OCI-LY3 (cell line): Measurements from ENCODE around the gene SLC2A4RG.

Source experiments
- H2AFZ ChIP-seq: fragments of 200-600, 300-600 bp; shearing (Covaris generic); 2 replicates; pipeline ENCODE4 v1.6.0; 2014; ENCODE audit warnings: antibody characterized with exemption, low read depth, low read length
- H3K27ac ChIP-seq: fragments of 200-600, 300-600 bp; sonication (generic); 2 replicates; pipeline ENCODE4 v1.5.1; 2014; ENCODE audit warnings: mild to moderate bottlenecking, low read length, moderate library complexity, mixed read lengths
- H3K27me3 ChIP-seq: fragments of 200-600, 300-600 bp; sonication (generic); 2 replicates; pipeline ENCODE4 v1.6.1; 2014; ENCODE audit warnings: low read depth, low read length, mixed read lengths
- H3K36me3 ChIP-seq: fragments of 200-600, 300-600 bp; sonication (generic); replicated peaks from 2 replicates; pipeline ENCODE3; 2014; ENCODE audit warnings: low read depth, low read length, mixed read lengths
- H3K4me1 ChIP-seq: fragments of 300-600, 200-600 bp; sonication (generic); 2 replicates; pipeline ENCODE4 v1.6.1; 2014; ENCODE audit warnings: low read length, mixed read lengths
- H3K4me2 ChIP-seq: fragments of 200-600, 300-600 bp; sonication (generic); 2 replicates; pipeline ENCODE4 v1.6.1; 2014; ENCODE audit warnings: low read length, mixed read lengths
- H3K4me3 ChIP-seq: fragments of 300-600, 200-600 bp; sonication (generic); 2 replicates; pipeline ENCODE4 v1.5.1; 2014; ENCODE audit warnings: antibody characterized with exemption, mild to moderate bottlenecking, low read length, moderate library complexity
- H3K79me2 ChIP-seq: fragments of 300-600, 200-600 bp; shearing (Covaris generic); 2 replicates; pipeline ENCODE4 v1.6.1; 2014; ENCODE audit warnings: mild to moderate bottlenecking, low read length, mixed read lengths
- H3K9ac ChIP-seq: fragments of 300-600, 200-600 bp; shearing (Covaris generic); 2 replicates; pipeline ENCODE4 v1.6.0; 2014; ENCODE audit warnings: mild to moderate bottlenecking, low read length, moderate library complexity
- H3K9me3 ChIP-seq: fragments of 200-600, 300-600 bp; shearing (Covaris generic); 2 replicates; pipeline ENCODE4 v1.6.1; 2014; ENCODE audit warnings: low read length, mixed read lengths; ENCODE audit not compliant: insufficient read depth
- H4K20me1 ChIP-seq: fragments of 200-600, 300-600 bp; sonication (generic); 2 replicates; pipeline ENCODE4 v1.6.1; 2016; ENCODE audit warnings: low read length, mixed read lengths; ENCODE audit not compliant: insufficient read depth
- CTCF ChIP-seq: fragments of 200-600, 300-600 bp; sonication (generic); IDR thresholded peaks from 2 replicates; pipeline ENCODE4 v1.5.1; 2014; ENCODE audit warnings: antibody characterized with exemption, low read length, low read depth
- EZH2phosphoT487 ChIP-seq: fragments of 200-600 bp; shearing (Covaris generic); IDR thresholded peaks from 2 replicates; pipeline ENCODE4 v1.6.1; 2018; ENCODE audit warnings: antibody characterized with exemption, mixed run types, low read depth

The SLC2A4RG gene

GRCh38 chr20:63706852-63707557 lies 32.6 kb upstream of the SLC2A4RG start:
- Histone ChIP-seq H3K27ac (peak overlapping the region; percentile 59), H3K4me3 (peak overlapping the region; percentile 85), H3K9ac (peak overlapping the region; percentile 80), H3K9me3 (no peaks in the 10 kb centered on the region), H3K36me3 (peaks cover 47% of the 10 kb centered on the region), H2AFZ (no peak overlapping the region), H3K79me2 (peaks cover 61% of the 10 kb centered on the region), H3K4me1 (peaks cover 17% of the 10 kb centered on the region), H4K20me1 (0 out of 2 replicates have a peak, but pooled peaks cover 4% of the 10 kb centered on the region), H3K27me3 (no peaks in the 10 kb centered on the region), H3K4me2 (peak overlapping the region; percentile 76)
- TF ChIP-seq EZH2phosphoT487 (no peak), CTCF (peak; percentile 75)

GRCh38 chr20:63707558-63708300 lies 31.8 kb upstream of the SLC2A4RG start, which contains the start of the genes ARFRP1 and ZGPAT:
Gene ARFRP1 (minus strand): TSS chr20:63707976. CDS start chr20:63707091, 885 bp downstream.
Gene ZGPAT (plus strand): TSS chr20:63708039. CDS start chr20:63708581, 542 bp downstream.
- H2AFZ ChIP-seq = no peak within 1 kb of the TSS

DNA sequence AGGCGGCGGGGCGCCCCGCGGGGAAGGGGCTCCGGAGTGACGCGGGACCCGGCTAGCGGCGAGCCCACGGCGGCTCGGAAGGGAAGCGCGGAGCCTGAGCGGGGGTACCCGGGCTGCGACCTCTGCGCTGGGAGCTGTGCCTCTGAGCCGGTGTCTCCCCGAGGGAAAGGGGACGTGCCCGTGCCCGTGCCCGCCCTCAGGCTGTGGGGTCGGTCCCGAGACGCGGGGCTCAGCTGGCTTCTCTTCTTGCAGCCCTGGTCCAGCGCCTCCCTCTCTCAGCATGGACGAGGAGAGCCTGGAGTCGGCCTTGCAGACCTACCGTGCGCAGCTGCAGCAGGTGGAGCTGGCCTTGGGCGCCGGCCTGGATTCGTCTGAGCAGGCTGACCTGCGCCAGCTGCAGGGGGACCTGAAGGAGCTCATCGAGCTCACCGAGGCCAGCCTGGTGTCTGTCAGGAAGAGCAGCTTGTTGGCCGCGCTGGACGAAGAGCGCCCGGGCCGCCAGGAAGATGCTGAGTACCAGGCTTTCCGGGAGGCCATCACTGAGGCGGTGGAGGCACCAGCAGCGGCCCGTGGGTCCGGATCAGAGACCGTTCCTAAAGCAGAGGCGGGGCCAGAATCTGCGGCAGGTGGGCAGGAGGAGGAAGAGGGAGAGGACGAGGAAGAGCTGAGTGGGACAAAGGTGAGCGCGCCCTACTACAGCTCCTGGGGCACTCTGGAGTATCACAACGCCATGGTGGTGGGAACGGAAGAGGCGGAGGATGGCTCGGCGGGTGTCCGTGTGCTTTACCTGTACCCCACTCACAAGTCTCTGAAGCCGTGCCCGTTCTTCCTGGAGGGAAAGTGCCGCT lies 31.1 kb upstream of the SLC2A4RG start:
- TF ChIP-seq CTCF = no peak
- no peak for TF ChIP-seq EZH2phosphoT487
- Histone ChIP-seq H3K79me2 (peaks cover 76% of the 10 kb centered on the region), H4K20me1 (0 out of 2 replicates have a peak, but pooled peaks cover 4% of the 10 kb centered on the region), H3K27me3 (no peaks in the 10 kb centered on the region), H3K4me1 (peaks cover 17% of the 10 kb centered on the region), H3K9me3 (no peaks in the 10 kb centered on the region), H3K4me3 (peak overlapping the region; percentile 85), H3K36me3 (peaks cover 56% of the 10 kb centered on the region), H3K4me2 (peak overlapping the region; percentile 93), H3K27ac (peak overlapping the region; percentile 11; the same call in 1 of the 2 replicates), H3K9ac (peak overlapping the region; percentile 80), H2AFZ (no peak overlapping the region)

More at GRCh38 chr20:63707558-63708300, 31.8 kb upstream of the SLC2A4RG start, which contains the start of the genes ARFRP1 and ZGPAT:
- Histone ChIP-seq H3K4me3 (peak within 1 kb of the TSS; percentile 85), H3K27me3 (no peaks in the 10 kb centered on the region), H3K36me3 (peaks cover 53% of the 10 kb centered on the region), H3K27ac (peak within 1 kb of the TSS; percentile 59), H3K4me1 (peaks cover 17% of the 10 kb centered on the region), H3K9me3 (no peaks in the 10 kb centered on the region), H3K9ac (peak within 1 kb of the TSS; percentile 80), H3K79me2 (peaks cover 68% of the 10 kb centered on the region), H4K20me1 (0 out of 2 replicates have a peak, but pooled peaks cover 4% of the 10 kb centered on the region), H3K4me2 (peak within 1 kb of the TSS; percentile 93)
- TF ChIP-seq CTCF (0 out of 2 replicates have a peak, but pooled peaks have one; percentile 4), EZH2phosphoT487 (no peak)
